IMR-90 (cell line): ENCODE data around the gene DUSP6. TPM values are rescaled to one million over a fixed set of nuclear protein-coding genes. Genes with fewer than 3 reads are reported as not detected.
A peak's percentile ranks its signal among the peaks of the same experiment; 100 is the strongest.

Source experiments
- ATAC-seq: fragments of 200-7000 bp; cut with Tn5 transposase; 2 replicates; pipeline ENCODE4 v1.9.1; 2020; ENCODE audit warnings: low read depth, mild to moderate bottlenecking, moderate library complexity
- BruUV-seq: library from RNA; stranded (reverse); fragments of 400-500 nt; replicated peaks from 2 replicates; lab custom pipeline; 2021; lab: Mats Ljungman, UMichigan
- CTCF ChIA-PET: fragments of 300-600 bp; formaldehyde crosslinking; extraction: SDS; loops from one replicate; lab custom pipeline; 2021; ENCODE audit warnings: antibody characterized with exemption; lab: Yijun Ruan, JAX
- POLR2A ChIA-PET: fragments of 300-600 bp; sonication (Branson Sonifier 250); formaldehyde crosslinking; loops from one replicate; lab custom pipeline; 2022; ENCODE audit warnings: antibody characterized with exemption; ENCODE audit not compliant: unreplicated experiment; lab: Charles Lee
- DNase-seq: peaks from one replicate; pipeline ENCODE4 v3.0.0; 2013
- H2AFZ ChIP-seq: replicated peaks from 2 replicates; pipeline ENCODE3; 2013; ENCODE audit warnings: low read length, mild to moderate bottlenecking; ENCODE audit not compliant: poor library complexity
- H2AK5ac ChIP-seq: 2 replicates; pipeline ENCODE4 v1.6.1; 2013; ENCODE audit warnings: low read depth, low read length, inconsistent platforms
- H2AK9ac ChIP-seq: replicated peaks from 2 replicates; pipeline ENCODE3; 2013; ENCODE audit warnings: mild to moderate bottlenecking, low read depth, low read length, moderate library complexity; ENCODE audit not compliant: poor library complexity
- H2BK120ac ChIP-seq: 2 replicates; pipeline ENCODE4 v1.6.1; 2013; ENCODE audit warnings: low read depth, low read length, inconsistent platforms
- H2BK15ac ChIP-seq: 3 replicates; pipeline ENCODE4 v1.6.1; 2013; ENCODE audit warnings: low read depth, low read length, inconsistent platforms
- H2BK20ac ChIP-seq: 2 replicates; pipeline ENCODE4 v1.6.1; 2013; ENCODE audit warnings: low read depth, mild to moderate bottlenecking, inconsistent platforms, low read length, moderate library complexity
- H2BK5ac ChIP-seq: 2 replicates; pipeline ENCODE4 v1.6.1; 2013; ENCODE audit warnings: mild to moderate bottlenecking, low read depth, low read length, inconsistent platforms; ENCODE audit not compliant: poor library complexity, severe bottlenecking
- H3K14ac ChIP-seq: replicated peaks from 2 replicates; pipeline ENCODE4 v1.6.1; 2013; ENCODE audit warnings: low read depth, low read length, inconsistent platforms
- H3K18ac ChIP-seq: 2 replicates; pipeline ENCODE4 v1.6.1; 2013; ENCODE audit warnings: low read depth, low read length, control low read depth
- H3K23ac ChIP-seq: 2 replicates; pipeline ENCODE4 v1.6.1; 2013; ENCODE audit warnings: low read depth, low read length, inconsistent platforms
- H3K27ac ChIP-seq: 2 replicates; pipeline ENCODE4 v1.5.1; 2013; ENCODE audit warnings: mild to moderate bottlenecking, control low read depth, low read length; ENCODE audit not compliant: insufficient read depth
- H3K27me3 ChIP-seq: 2 replicates; pipeline ENCODE4 v1.6.1; 2013; ENCODE audit warnings: low read length; ENCODE audit not compliant: control insufficient read depth, insufficient read depth
- H3K36me3 ChIP-seq: 2 replicates; pipeline ENCODE4 v1.6.1; 2013; ENCODE audit warnings: low read length, mixed read lengths; ENCODE audit not compliant: control insufficient read depth, insufficient read depth
- H3K4ac ChIP-seq: 2 replicates; pipeline ENCODE4 v1.6.1; 2013; ENCODE audit warnings: low read depth, low read length, inconsistent platforms
- H3K4me1 ChIP-seq: 2 replicates; pipeline ENCODE4 v1.6.1; 2013; ENCODE audit warnings: low read length, mixed read lengths; ENCODE audit not compliant: control insufficient read depth, insufficient read depth
- H3K4me2 ChIP-seq: 2 replicates; pipeline ENCODE4 v1.6.1; 2013; ENCODE audit warnings: low read depth, mild to moderate bottlenecking, control low read depth, low read length, moderate library complexity
- H3K4me3 ChIP-seq: 2 replicates; pipeline ENCODE4 v1.5.1; 2013; ENCODE audit warnings: low read depth, mild to moderate bottlenecking, control low read depth, low read length, moderate library complexity; ENCODE audit not compliant: insufficient read depth
- H3K56ac ChIP-seq: 2 replicates; pipeline ENCODE4 v1.6.1; 2013; ENCODE audit warnings: low read length, inconsistent platforms; ENCODE audit not compliant: insufficient read depth; ENCODE audit errors: extremely low read depth
- H3K79me1 ChIP-seq, 2 experiments: 2 replicates each; pipeline ENCODE4 v1.6.1; 2013; ENCODE audit warnings: low read length in 2 of 2, inconsistent platforms in 1 of 2, low read depth in 1 of 2
- H3K9ac ChIP-seq: 2 replicates; pipeline ENCODE4 v1.6.1; 2013; ENCODE audit warnings: low read depth, low read length, control low read depth
- H3K9me1 ChIP-seq: 2 replicates; pipeline ENCODE4 v1.6.1; 2013; ENCODE audit warnings: low read length, inconsistent platforms; ENCODE audit not compliant: insufficient read depth
- H3K9me3 ChIP-seq: 2 replicates; pipeline ENCODE4 v1.6.1; 2013; ENCODE audit warnings: low read length; ENCODE audit not compliant: control insufficient read depth, insufficient read depth
- H4K20me1 ChIP-seq: 2 replicates; pipeline ENCODE4 v1.6.1; 2013; ENCODE audit warnings: low read length, inconsistent platforms; ENCODE audit not compliant: insufficient read depth
- H4K5ac ChIP-seq: 2 replicates; pipeline ENCODE4 v1.6.1; 2013; ENCODE audit warnings: mild to moderate bottlenecking, low read depth, low read length, control low read depth
- H4K8ac ChIP-seq, 2 experiments: 2 replicates each; pipeline ENCODE4 v1.6.1; 2013; ENCODE audit warnings: low read depth in 2 of 2, low read length in 2 of 2, control low read depth in 1 of 2, inconsistent platforms in 1 of 2
- H4K91ac ChIP-seq: 2 replicates; pipeline ENCODE4 v1.6.1; 2013; ENCODE audit warnings: low read depth, low read length, inconsistent platforms; ENCODE audit not compliant: insufficient read depth
- POLR2A ChIP-seq: IDR thresholded peaks from 2 replicates; pipeline ENCODE4 v1.6.1; 2012; ENCODE audit warnings: mild to moderate bottlenecking, low read depth, low read length
- SMC3 ChIP-seq: fragments of 150-350 bp; IDR thresholded peaks from 2 replicates; pipeline ENCODE4 v1.6.1; 2016; ENCODE audit warnings: low read depth, mild to moderate bottlenecking, antibody characterized with exemption, low read length, moderate library complexity
- whole genome bisulfite sequencing, 2 experiments: methylation state at CpG; one replicate each; pipeline versions ENCODE4 v1.1.5 to v1.1.7; 2013; ENCODE audit warnings: missing lambda C conversion rate in 2 of 2; ENCODE audit not compliant: insufficient read length in 1 of 2; ENCODE audit errors: extremely low coverage in 2 of 2; 5-methylcytosine and 5-hydroxymethylcytosine counted together
- dilution Hi-C: fragments of 300-500 bp; cut with HindIII; formaldehyde crosslinking; loops from one replicate; pipeline ENCODE4 v1.14.3; 2018; ENCODE audit warnings: low sequenced_read_pairs; ENCODE audit not compliant: unreplicated experiment
- in situ Hi-C: fragments of 300-500 bp; cut with MboI; formaldehyde crosslinking; loops from 3 replicates; pipeline ENCODE4 v1.14.3; 2019; ENCODE audit warnings: low sequenced_read_pairs, inconsistent platforms, mixed read lengths
- intact Hi-C: fragments of 100-400 bp; cut with micrococcal nuclease; formaldehyde crosslinking; loops from 2 replicates; pipeline ENCODE4 v1.10.0; 2022
- polyA plus RNA-seq, 3 experiments: library from polyadenylated mRNA; depleted of rRNA; stranded (reverse); fragments of >200 nt; gene quantifications; 2 replicates each; pipeline ENCODE4 v1.2.3, GENCODE V29; 2012; ENCODE audit warnings: low replicate concordance in 1 of 3
- total RNA-seq: library from RNA; depleted of rRNA; stranded (reverse); fragments of >200 nt; gene quantifications from 2 replicates; pipeline ENCODE4 v1.2.3, GENCODE V29; 2012

DUSP6 gene
- total and polyA plus RNA-seq, 2 of the 4 experiments (the other 2 are of a cell fraction), result 38.5 to 70.1 TPM

GRCh38 chr12:89354612-89355067 is 2.3 kb upstream of the DUSP6 start:
- ChIA-PET CTCF (interaction anchor here (0.7 to 1.0 kb wide), 2 partner anchors 8 to 28 kb away, joined by 3 read pairs; no protein-coding TSS in a partner anchor), POLR2A (interaction anchor here (0.6 to 5.3 kb wide), 4 partner anchors 19 to 163 kb away, joined by 3 to 54 read pairs (median 3); no protein-coding TSS in a partner anchor)
- Histone ChIP-seq H2BK120ac (peak overlapping the region; percentile 97), H3K9ac (peak overlapping the region; percentile 90), H3K27me3 (no peaks in the 10 kb centered on the region), H3K18ac (peak overlapping the region; percentile 87), H3K9me1 (peaks cover 14% of the 10 kb centered on the region), H2AFZ (peak overlapping the region; percentile 93), H2AK5ac (peak overlapping the region; percentile 92), H2AK9ac (peak overlapping the region; percentile 98), H3K79me1 (peaks cover 27 to 63% of the 10 kb centered on the region in 2 experiments), H3K4me2 (peak overlapping the region; percentile 95), H4K8ac (peak overlapping the region; percentile 85 to 88), H4K20me1 (peaks cover 19% of the 10 kb centered on the region), H4K91ac (peak overlapping the region; percentile 94), H2BK15ac (peak overlapping the region; percentile 82; the same call in 2 of the 3 replicates), H3K36me3 (peaks cover 2% of the 10 kb centered on the region; the same call in 1 of the 2 replicates), H3K4ac (peak overlapping the region; percentile 97), H2BK5ac (peak overlapping the region; percentile 71), H3K4me1 (peaks cover 2% of the 10 kb centered on the region; the same call in 1 of the 2 replicates), H3K27ac (peak overlapping the region; percentile 84), H3K4me3 (peak overlapping the region; percentile 75), H3K9me3 (no peaks in the 10 kb centered on the region), H3K14ac (peak overlapping the region; percentile 91), H3K23ac (peak overlapping the region; percentile 97), H3K56ac (peak overlapping the region; percentile 95), H4K5ac (peak overlapping the region; percentile 87), H2BK20ac (peak overlapping the region; percentile 58)
- TF ChIP-seq POLR2A (0 out of 2 replicates have a peak, but pooled peaks have one; percentile 1), SMC3 (no peak)
- BruUV-seq, result no TSS peak
- intact Hi-C loops, result loop anchor here (5.0 kb wide), 2 partner anchors 172 to 287 kb away; no protein-coding TSS in a partner anchor
- in situ Hi-C loops, result loop anchor here (5.0 to 10.0 kb wide), 2 partner anchors 98 to 170 kb away; partner anchors contain the start of genes GALNT4 and POC1B
- dilution Hi-C loops, result no loop called here
- DNase-seq, result peak; percentile 35
- WGBS, 2 experiments, result 0% methylated on average over 2 of the region's 17 CpGs; no CpG with 5 or more reads in 1 of the 2 experiments
- ATAC-seq, result no peak
